Activated T-helper 1 cell treated with Interleukin-2 at 50 U/mL for 16 hours (primary cell): ENCODE results near the gene DGKD.

ENCODE experiments used
- DNase-seq: peaks from one replicate; pipeline ENCODE4 v3.0.0-alpha.2; 2020; ENCODE audit warnings: low read depth

DGKD gene

DNA sequence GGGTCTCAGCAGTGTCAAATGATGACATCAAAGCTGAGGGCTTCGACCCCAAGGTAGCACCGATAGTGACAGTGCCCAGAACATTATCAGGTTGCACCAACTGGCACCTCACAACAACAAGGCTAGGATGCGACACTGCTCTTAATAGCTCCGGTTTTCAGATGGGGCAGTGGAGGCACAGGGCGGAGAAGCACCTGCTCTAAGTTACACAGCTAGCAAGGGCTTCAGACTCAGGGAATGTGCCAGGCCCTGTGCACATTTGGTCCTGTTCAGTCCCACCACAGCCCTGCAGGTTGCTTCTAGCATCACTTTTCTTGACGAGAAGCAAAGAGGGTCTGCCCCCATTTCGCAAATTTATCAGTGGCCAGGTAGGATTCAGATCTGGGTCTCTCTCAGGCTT lies 74.1 kb downstream of the DGKD start:
- no peak for DNase-seq

DNA sequence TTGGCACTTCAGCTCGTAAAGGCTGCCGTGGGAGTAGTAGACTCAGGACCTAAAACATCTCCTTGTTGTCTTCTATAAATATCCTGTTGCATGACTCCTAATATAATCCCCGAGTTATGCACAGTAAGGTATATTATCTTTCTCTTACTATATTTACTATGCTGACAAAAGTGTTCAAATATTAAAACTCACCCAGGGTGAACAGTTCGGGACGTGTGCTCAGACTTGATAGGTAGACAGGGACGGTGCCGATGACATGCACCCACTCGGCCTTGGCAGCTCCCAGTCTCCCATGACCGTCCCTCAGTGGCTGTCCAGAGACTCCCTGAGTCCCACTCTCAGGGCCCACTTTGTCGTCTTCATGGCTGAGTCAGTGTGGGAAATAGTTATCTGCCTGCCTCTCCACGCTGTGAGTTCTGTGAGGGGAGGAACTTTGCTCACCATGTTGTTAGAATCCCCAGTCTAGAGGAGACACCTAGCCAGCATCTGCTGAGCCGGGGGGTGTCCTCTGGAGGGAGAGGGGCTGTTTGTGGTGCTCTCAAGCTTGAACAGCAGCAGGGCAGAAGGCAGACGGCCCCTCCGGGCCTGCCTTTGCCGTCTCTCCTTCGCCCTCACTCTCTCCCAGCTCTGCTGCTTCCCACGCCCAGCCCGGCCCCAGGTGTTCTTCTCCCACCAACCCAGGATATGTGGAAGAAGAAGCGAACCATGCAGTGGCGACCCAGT lies 75.0 kb downstream of the DGKD start:
- DNase-seq = no peak

- DNase-seq = no peak
These were observed 75.8 kb downstream of the DGKD start for GRCh38 chr2:233430081-233430480.

DNA sequence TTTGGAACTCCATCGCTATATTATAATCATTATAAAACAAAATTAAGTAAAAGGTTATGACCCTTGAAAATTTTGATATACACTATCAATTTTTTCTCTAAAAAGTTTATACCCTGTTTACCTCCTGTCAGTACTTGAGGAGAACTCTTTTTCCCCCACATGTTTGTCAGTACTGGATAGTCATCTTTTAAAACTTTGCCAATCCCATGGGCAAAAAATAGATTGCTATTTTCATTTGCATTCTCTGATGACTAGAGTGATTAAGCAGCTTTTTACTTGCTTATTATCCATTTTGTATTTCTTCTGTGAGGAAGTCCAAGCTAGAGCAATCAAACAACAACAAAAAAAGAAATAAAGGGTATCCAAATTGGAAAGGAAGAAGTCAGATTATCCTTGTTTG lies 76.4 kb downstream of the DGKD start:
- no peak for DNase-seq

- no peak for DNase-seq
These were observed 78.7 kb downstream of the DGKD start for GRCh38 chr2:233433029-233433428.

- no peak for DNase-seq
These were observed 79.5 kb downstream of the DGKD start for GRCh38 chr2:233433794-233434193.

- no peak for DNase-seq
These were observed 80.5 kb downstream of the DGKD start for GRCh38 chr2:233434666-233435330.

DNA sequence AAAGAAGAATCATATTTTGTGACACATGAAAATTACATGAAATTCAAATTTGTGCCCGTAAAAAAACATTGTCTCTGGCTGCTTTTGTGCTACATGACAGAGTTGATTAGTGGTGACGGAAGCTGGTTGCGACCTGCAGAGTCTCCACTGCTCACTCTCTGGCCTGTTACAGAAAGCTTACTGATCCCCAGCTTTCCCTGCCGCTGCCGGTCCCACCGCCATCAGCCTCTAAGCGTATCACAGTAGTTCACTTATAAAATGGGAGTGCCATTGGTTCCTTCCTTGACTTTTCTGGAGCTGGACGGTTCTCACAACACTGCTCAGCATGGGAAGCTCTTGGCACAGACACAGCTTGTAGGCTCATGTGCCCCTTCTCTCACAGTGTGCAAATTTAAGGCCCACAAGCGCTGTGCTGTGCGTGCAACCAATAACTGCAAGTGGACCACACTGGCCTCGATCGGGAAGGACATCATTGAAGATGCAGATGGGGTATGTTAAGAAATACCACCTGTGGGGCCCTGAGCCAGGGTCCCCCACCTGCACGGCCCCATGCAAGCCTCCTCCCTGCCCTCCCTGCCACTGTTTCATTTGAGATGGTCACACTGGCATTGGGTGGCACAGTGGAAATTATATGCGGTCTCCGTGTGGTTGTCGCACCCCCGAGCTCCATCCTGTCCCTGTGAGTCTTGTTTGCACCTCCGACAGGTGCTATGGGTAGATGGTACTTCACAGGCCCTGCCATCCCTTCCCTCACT lies 81.3 kb downstream of the DGKD start:
- no peak for DNase-seq

GRCh38 chr2:233436191-233436581 lies 81.9 kb downstream of the DGKD start:
- DNase-seq = no peak

DNA sequence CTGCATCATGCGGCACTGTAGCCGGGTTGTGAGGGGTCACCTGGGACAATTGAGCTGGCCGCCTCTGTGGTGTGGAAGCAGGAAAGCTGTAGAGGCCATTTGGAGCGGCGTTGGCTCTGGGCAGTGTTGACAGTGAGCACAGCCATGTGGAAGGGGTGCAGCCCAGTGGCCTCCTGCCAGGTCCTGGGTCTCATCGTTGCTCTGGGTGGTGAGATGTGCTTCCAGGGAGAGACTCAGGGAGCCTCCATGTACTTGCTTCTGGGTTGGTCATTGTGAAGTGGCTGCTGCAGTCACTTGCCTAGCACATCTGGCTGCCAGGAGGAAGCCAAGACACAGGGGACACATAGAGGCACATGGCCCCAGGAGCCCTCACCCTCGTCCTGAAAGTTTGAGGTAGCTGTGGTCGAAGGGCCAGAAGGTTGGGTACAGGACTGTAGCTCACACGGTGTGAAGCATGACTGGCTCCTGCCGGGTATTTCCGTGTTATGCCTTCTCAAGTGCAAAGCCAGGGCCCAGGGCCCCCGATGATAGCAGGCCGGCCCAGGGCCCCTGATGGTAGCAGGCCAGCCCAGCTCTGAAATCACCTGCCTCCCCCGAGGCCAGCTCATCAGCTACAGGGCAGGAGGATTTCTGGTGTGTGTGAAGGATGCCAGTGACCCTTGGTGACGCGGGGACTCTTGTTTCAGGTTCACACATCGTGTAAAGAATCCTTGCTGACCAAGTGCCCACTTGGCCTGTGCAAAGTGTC lies 82.6 kb downstream of the DGKD start:
- DNase-seq = no peak

- DNase-seq = no peak
These were observed 83.2 kb downstream of the DGKD start for GRCh38 chr2:233437439-233437955.

DNA sequence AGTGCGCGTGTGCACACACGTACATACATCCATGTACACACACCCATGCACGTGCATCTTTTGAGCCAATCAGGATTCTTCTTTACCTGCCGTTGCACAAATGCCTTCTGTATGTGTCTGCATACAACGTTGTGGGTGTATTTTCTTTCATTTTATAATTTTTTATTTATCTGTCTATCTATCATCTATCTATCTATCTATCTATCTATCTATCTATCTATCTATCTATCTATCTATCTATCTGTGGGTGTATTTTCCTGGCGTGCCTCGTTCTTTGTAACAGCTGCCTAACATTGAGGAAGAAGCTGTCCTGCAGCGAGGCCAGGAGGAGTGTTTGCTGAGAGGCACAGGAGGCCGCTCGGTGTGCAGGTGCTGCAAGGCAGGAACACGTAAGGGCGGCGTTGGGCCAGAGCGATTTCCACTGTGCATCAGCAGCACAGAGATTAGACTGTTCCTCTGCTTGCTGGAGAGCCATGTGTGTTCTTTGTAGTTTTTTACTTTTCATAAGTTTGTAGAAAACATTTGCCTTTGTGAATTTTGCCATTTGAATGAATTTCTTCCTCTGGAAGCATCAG lies 84.4 kb downstream of the DGKD start:
- no peak for DNase-seq

GRCh38 chr2:233439191-233439590 lies 84.9 kb downstream of the DGKD start:
- DNase-seq = no peak

GRCh38 chr2:233440314-233440713 lies 86.0 kb downstream of the DGKD start:
- DNase-seq = no peak

- DNase-seq = no peak
These were observed 86.4 kb downstream of the DGKD start for GRCh38 chr2:233440714-233441113.

GRCh38 chr2:233441161-233442027 lies 87.1 kb downstream of the DGKD start:
- DNase-seq = no peak

DNA sequence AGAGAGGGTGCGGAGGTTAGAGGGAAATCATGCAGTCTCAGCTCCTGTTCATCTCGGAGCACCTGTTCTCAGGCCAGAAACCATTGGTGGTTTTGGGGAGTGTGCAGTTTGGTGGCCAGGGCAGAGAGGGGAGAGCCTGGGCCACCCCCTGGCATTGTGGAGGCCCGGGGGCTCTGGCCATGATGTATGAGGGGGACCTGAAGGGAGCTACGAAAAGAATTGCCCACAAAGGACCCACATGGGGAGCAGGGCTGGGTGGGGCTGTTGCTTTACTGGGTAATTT lies 87.7 kb downstream of the DGKD start:
- no peak for DNase-seq

GRCh38 chr2:233443511-233444183 lies 89.4 kb downstream of the DGKD start:
- peak; percentile 67 for DNase-seq

GRCh38 chr2:233444501-233444900 lies 90.2 kb downstream of the DGKD start:
- DNase-seq = no peak

- DNase-seq = no peak
These were observed 91.0 kb downstream of the DGKD start for GRCh38 chr2:233445152-233445830.
